Activated CD8-positive, alpha-beta T cell treated with anti-CD3 and anti-CD28 coated beads for 36 hours (primary cell): ENCODE measurements around the gene NDOR1. TPM values are rescaled to one million over a fixed set of nuclear protein-coding genes. Genes with fewer than 3 reads are reported as not detected.

Source experiments
- ATAC-seq: fragments of 200-7000 bp; cut with Tn5 transposase; one replicate; pipeline ENCODE4 v1.10.0; 2021; ENCODE audit warnings: mild to moderate bottlenecking, moderate library complexity
- CTCF ChIA-PET: fragments of 350-600 bp; sonication (Branson Sonifier 250); formaldehyde crosslinking; loops from one replicate; lab custom pipeline; 2021; ENCODE audit warnings: antibody characterized with exemption; lab: Charles Lee
- POLR2A ChIA-PET: fragments of 350-600 bp; sonication (Branson Sonifier 250); formaldehyde crosslinking; loops from one replicate; lab custom pipeline; 2021; ENCODE audit warnings: antibody characterized with exemption; lab: Charles Lee
- DNase-seq: peaks from one replicate; pipeline ENCODE4 v3.0.0-alpha.2; 2020
- H3K27ac Mint-ChIP-seq: one replicate; pipeline ENCODE4 v1.8.0; 2021; ENCODE audit warnings: mild to moderate bottlenecking, mixed read lengths
- H3K27me3 Mint-ChIP-seq: one replicate; pipeline ENCODE4 v1.8.0; 2021; ENCODE audit warnings: mixed read lengths
- H3K36me3 Mint-ChIP-seq: one replicate; pipeline ENCODE4 v1.8.0; 2021; ENCODE audit warnings: low read depth, mixed read lengths
- H3K4me1 Mint-ChIP-seq: one replicate; pipeline ENCODE4 v1.8.0; 2021; ENCODE audit warnings: low read depth, mixed read lengths
- H3K4me3 Mint-ChIP-seq: one replicate; pipeline ENCODE4 v1.8.0; 2021; ENCODE audit warnings: mild to moderate bottlenecking, moderate library complexity, mixed read lengths
- H3K9me3 Mint-ChIP-seq: one replicate; pipeline ENCODE4 v1.8.0; 2021; ENCODE audit warnings: mixed read lengths
- intact Hi-C: fragments of 100-400 bp; cut with micrococcal nuclease; formaldehyde crosslinking; loops from one replicate; pipeline ENCODE4 v1.10.0; 2022
- total RNA-seq, 2 experiments: library from RNA; stranded (reverse); gene quantifications; one replicate each; pipeline ENCODE4 v1.2.3, GENCODE V29; 2021
- TF ChIP-seq, protein P1 (sequence below): fragments of 200-600 bp; IDR thresholded peaks from one replicate; pipeline ENCODE4 v1.8.0; 2022; ENCODE audit warnings: antibody characterized with exemption, mild to moderate bottlenecking

The NDOR1 gene
- total RNA-seq, 2 experiments from 2014 or later, result 29.5 to 30.7 TPM

GRCh38 chr9:137159105-137160053 lies 46.1 kb upstream of the NDOR1 start:
- Mint-ChIP-seq H3K9me3 (no peaks in the 10 kb centered on the region), H3K4me3 (no peak overlapping the region), H3K4me1 (peaks cover 18% of the 10 kb centered on the region), H3K27me3 (peaks cover 47% of the 10 kb centered on the region), H3K27ac (no peak overlapping the region), H3K36me3 (no peaks in the 10 kb centered on the region)
- TF ChIP-seq, protein P1, sequence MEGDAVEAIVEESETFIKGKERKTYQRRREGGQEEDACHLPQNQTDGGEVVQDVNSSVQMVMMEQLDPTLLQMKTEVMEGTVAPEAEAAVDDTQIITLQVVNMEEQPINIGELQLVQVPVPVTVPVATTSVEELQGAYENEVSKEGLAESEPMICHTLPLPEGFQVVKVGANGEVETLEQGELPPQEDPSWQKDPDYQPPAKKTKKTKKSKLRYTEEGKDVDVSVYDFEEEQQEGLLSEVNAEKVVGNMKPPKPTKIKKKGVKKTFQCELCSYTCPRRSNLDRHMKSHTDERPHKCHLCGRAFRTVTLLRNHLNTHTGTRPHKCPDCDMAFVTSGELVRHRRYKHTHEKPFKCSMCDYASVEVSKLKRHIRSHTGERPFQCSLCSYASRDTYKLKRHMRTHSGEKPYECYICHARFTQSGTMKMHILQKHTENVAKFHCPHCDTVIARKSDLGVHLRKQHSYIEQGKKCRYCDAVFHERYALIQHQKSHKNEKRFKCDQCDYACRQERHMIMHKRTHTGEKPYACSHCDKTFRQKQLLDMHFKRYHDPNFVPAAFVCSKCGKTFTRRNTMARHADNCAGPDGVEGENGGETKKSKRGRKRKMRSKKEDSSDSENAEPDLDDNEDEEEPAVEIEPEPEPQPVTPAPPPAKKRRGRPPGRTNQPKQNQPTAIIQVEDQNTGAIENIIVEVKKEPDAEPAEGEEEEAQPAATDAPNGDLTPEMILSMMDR, result no peak
- CTCF ChIA-PET, result no interaction called here
- POLR2A ChIA-PET, result interaction anchor here (2.1 kb wide), 1 partner anchor 13 kb away, joined by 6 read pairs; the partner anchor contains the start of gene TMEM210
- ATAC-seq (no peak), DNase-seq (no peak)
- intact Hi-C loops, result no loop called here

GRCh38 chr9:137160054-137160425 lies 45.5 kb upstream of the NDOR1 start:
- CTCF ChIA-PET, result no interaction called here
- H3K27me3 Mint-ChIP-seq, result peaks cover 44% of the 10 kb centered on the region

GRCh38 chr9:137160716-137161557 lies 44.6 kb upstream of the NDOR1 start:
- Mint-ChIP-seq H3K4me3 (no peak overlapping the region), H3K4me1 (peaks cover 18% of the 10 kb centered on the region), H3K9me3 (no peaks in the 10 kb centered on the region), H3K36me3 (no peaks in the 10 kb centered on the region), H3K27ac (no peak overlapping the region), H3K27me3 (peaks cover 45% of the 10 kb centered on the region)
- ATAC-seq (no peak), DNase-seq (no peak)
- TF ChIP-seq, protein P1, result no peak
- ChIA-PET CTCF (interaction anchor here (0.9 to 1.3 kb wide), 2 partner anchors 18 to 76 kb away, joined by 3 to 4 read pairs; no protein-coding TSS in a partner anchor), POLR2A (interaction anchor here (0.6 to 2.1 kb wide), 2 partner anchors 11 to 76 kb away, joined by 3 to 6 read pairs; partner anchors contain the start of gene TMEM210)
- intact Hi-C loops, result no loop called here

More at GRCh38 chr9:137160054-137160425, 45.5 kb upstream of the NDOR1 start:
- no peak overlapping the region for H3K27ac Mint-ChIP-seq
- no peak overlapping the region for H3K4me3 Mint-ChIP-seq
- H3K4me1 Mint-ChIP-seq, result peaks cover 18% of the 10 kb centered on the region
- intact Hi-C loops, result no loop called here
- no peak for ATAC-seq
- DNase-seq, result no peak
- TF ChIP-seq, protein P1, result no peak
- no peaks in the 10 kb centered on the region for H3K36me3 Mint-ChIP-seq
- no peaks in the 10 kb centered on the region for H3K9me3 Mint-ChIP-seq
- POLR2A ChIA-PET, result interaction anchor here (2.1 kb wide), 1 partner anchor 12 kb away, joined by 6 read pairs; the partner anchor contains the start of gene TMEM210

DNA sequence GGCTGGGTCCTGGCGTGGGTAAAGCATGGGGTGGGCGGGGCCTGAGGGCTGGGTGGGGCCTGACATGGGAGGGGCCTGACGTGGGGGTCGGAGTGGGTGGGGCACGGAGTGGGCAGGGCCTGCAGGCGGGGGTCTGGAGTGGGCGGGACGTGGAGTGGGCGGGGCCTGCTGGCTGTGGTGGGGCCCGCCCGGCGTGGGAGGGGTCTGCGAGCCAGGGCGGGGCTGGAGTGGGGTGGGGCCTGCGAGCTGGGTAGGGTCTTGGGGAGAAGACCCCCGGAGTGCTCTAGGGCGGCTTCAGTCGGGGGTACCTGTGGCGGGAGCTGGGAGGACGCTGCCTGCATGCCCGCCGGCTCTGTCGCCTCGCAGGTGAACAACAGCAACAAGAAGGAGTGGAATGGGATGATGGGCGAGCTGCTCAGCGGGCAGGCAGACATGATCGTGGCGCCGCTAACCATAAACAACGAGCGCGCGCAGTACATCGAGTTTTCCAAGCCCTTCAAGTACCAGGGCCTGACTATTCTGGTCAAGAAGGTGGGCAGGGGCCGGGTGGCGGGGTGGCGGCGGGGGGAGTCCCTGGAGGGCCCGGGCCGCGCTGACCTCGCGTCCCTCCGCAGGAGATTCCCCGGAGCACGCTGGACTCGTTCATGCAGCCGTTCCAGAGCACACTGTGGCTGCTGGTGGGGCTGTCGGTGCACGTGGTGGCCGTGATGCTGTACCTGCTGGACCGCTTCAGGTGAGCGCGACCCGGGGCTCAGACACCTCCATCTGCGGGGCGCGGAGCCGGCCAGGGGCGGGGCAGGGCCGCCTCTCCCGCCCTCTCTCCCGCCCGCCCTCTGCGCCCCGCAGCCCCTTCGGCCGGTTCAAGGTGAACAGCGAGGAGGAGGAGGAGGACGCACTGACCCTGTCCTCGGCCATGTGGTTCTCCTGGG lies 43.7 kb upstream of the NDOR1 start:
- no peak for DNase-seq
- TF ChIP-seq, protein P1, result no peak

More for the DNA sequence above, 43.7 kb upstream of the NDOR1 start:
- H3K4me1 Mint-ChIP-seq, result peaks cover 20% of the 10 kb centered on the region
- no peaks in the 10 kb centered on the region for H3K9me3 Mint-ChIP-seq
- ATAC-seq, result no peak
- POLR2A ChIA-PET, result interaction anchor here (0.6 to 2.1 kb wide), 2 partner anchors 10 to 75 kb away, joined by 3 to 6 read pairs; partner anchors contain the start of gene TMEM210
- CTCF ChIA-PET, result interaction anchor here (0.9 to 1.3 kb wide), 2 partner anchors 17 to 75 kb away, joined by 3 to 4 read pairs; no protein-coding TSS in a partner anchor
- H3K36me3 Mint-ChIP-seq, result no peaks in the 10 kb centered on the region
- H3K4me3 Mint-ChIP-seq, result no peak overlapping the region
- intact Hi-C loops, result no loop called here
- H3K27me3 Mint-ChIP-seq, result peaks cover 48% of the 10 kb centered on the region
- no peak overlapping the region for H3K27ac Mint-ChIP-seq
